Measurements from ENCODE around the gene PIEZO2. TPM values are rescaled to one million over a fixed set of nuclear protein-coding genes. Genes with fewer than 3 reads are reported as not detected.

The PIEZO2 gene
- total RNA-seq, 1 experiment from 2014 or later, result 0.11 TPM

GRCh38 chr18:11104307-11104706 lies 45.1 kb downstream of the PIEZO2 start:
- Mint-ChIP-seq H3K4me3 (ENCODE audit: unreplicated experiment) (no peak overlapping the region), H3K4me1 (ENCODE audit: low read depth, unreplicated experiment) (peaks cover 6% of the 10 kb centered on the region), H3K27ac (ENCODE audit: unreplicated experiment) (no peak overlapping the region), H3K9me3 (ENCODE audit: unreplicated experiment) (no peaks in the 10 kb centered on the region), H3K27me3 (ENCODE audit: insufficient read depth, unreplicated experiment) (no peaks in the 10 kb centered on the region), H3K36me3 (ENCODE audit: insufficient read depth, unreplicated experiment) (peaks cover 7% of the 10 kb centered on the region)
- no peak for TF ChIP-seq CTCF (IDR thresholded peaks at IDR 0.05; ENCODE audit: insufficient read depth in 1 of 2, low read depth in 1 of 2, low read length in 1 of 2, severe bottlenecking in 1 of 2, unreplicated experiment in 1 of 2)
- ChIA-PET POLR2A (no interaction called here), CTCF (no interaction called here)
- Histone ChIP-seq H3K36me3 (ENCODE audit: control insufficient read depth, insufficient read depth, low read length) (no peaks in the 10 kb centered on the region), H3K27me3 (replicated peaks; ENCODE audit: control insufficient read depth, insufficient read depth, low read length) (no peaks in the 10 kb centered on the region), H3K4me1 (peaks cover 21% of the 10 kb centered on the region), H3K9me3 (0 out of 2 replicates have a peak, but pooled peaks cover 3% of the 10 kb centered on the region), H3K4me3 (ENCODE audit: low read depth, low read length) (no peak overlapping the region)
- DNase-seq, result no peak
- no TSS peak for BruUV-seq (replicated peaks)
- intact Hi-C loops (cut with micrococcal nuclease; ENCODE audit: unreplicated experiment), result no loop called here

GRCh38 chr18:11096839-11097750 lies 52.3 kb downstream of the PIEZO2 start:
- H3K27me3 ChIP-seq (replicated peaks; ENCODE audit: control insufficient read depth, insufficient read depth, low read length), result no peaks in the 10 kb centered on the region
- POLR2A ChIA-PET, result no interaction called here
- Mint-ChIP-seq H3K4me3 (ENCODE audit: unreplicated experiment) (no peak overlapping the region), H3K4me1 (ENCODE audit: low read depth, unreplicated experiment) (no peaks in the 10 kb centered on the region), H3K36me3 (ENCODE audit: insufficient read depth, unreplicated experiment) (no peaks in the 10 kb centered on the region), H3K27ac (ENCODE audit: unreplicated experiment) (no peak overlapping the region), H3K9me3 (ENCODE audit: unreplicated experiment) (no peaks in the 10 kb centered on the region), H3K27me3 (ENCODE audit: insufficient read depth, unreplicated experiment) (no peaks in the 10 kb centered on the region)
- no TSS peak for BruUV-seq (replicated peaks)
- no peak for TF ChIP-seq CTCF (IDR thresholded peaks at IDR 0.05; ENCODE audit: insufficient read depth in 1 of 2, low read depth in 1 of 2, low read length in 1 of 2, severe bottlenecking in 1 of 2, unreplicated experiment in 1 of 2)
- DNase-seq, result no peak
- H3K4me1 ChIP-seq, result no peaks in the 10 kb centered on the region
- H3K4me3 ChIP-seq (ENCODE audit: low read depth, low read length), result no peak overlapping the region
- intact Hi-C loops (cut with micrococcal nuclease; ENCODE audit: unreplicated experiment), result no loop called here
- no peaks in the 10 kb centered on the region for H3K36me3 ChIP-seq (ENCODE audit: control insufficient read depth, insufficient read depth, low read length)
- H3K9me3 ChIP-seq, result no peaks in the 10 kb centered on the region
- CTCF ChIA-PET, result no interaction called here

- no peak overlapping the region for H3K27ac Mint-ChIP-seq (ENCODE audit: unreplicated experiment)
- no TSS peak for BruUV-seq (replicated peaks)
- no peak for TF ChIP-seq CTCF (IDR thresholded peaks at IDR 0.05; ENCODE audit: insufficient read depth in 1 of 2, low read depth in 1 of 2, low read length in 1 of 2, severe bottlenecking in 1 of 2, unreplicated experiment in 1 of 2)
- Histone ChIP-seq H3K9me3 (no peaks in the 10 kb centered on the region), H3K27me3 (replicated peaks; ENCODE audit: control insufficient read depth, insufficient read depth, low read length) (no peaks in the 10 kb centered on the region), H3K4me1 (no peaks in the 10 kb centered on the region), H3K36me3 (ENCODE audit: control insufficient read depth, insufficient read depth, low read length) (no peaks in the 10 kb centered on the region), H3K4me3 (ENCODE audit: low read depth, low read length) (no peak overlapping the region)
- intact Hi-C loops (cut with micrococcal nuclease; ENCODE audit: unreplicated experiment), result no loop called here
- ChIA-PET POLR2A (no interaction called here), CTCF (no interaction called here)
- H3K9me3 Mint-ChIP-seq (ENCODE audit: unreplicated experiment), result no peaks in the 10 kb centered on the region
- H3K27me3 Mint-ChIP-seq (ENCODE audit: insufficient read depth, unreplicated experiment), result no peaks in the 10 kb centered on the region
- H3K36me3 Mint-ChIP-seq (ENCODE audit: insufficient read depth, unreplicated experiment), result no peaks in the 10 kb centered on the region
- H3K4me3 Mint-ChIP-seq (ENCODE audit: unreplicated experiment), result no peak overlapping the region
- no peak for DNase-seq
- no peaks in the 10 kb centered on the region for H3K4me1 Mint-ChIP-seq (ENCODE audit: low read depth, unreplicated experiment)
These were observed 53.0 kb downstream of the PIEZO2 start for GRCh38 chr18:11096411-11096810.
